Colonic mucosa (tissue), 4 donors: ENCODE measurements around the gene ARHGAP30. TPM values are rescaled to one million over a fixed set of nuclear protein-coding genes. Genes with fewer than 3 reads are reported as not detected.
"Not testable (repeated sequence)": the region's sequence is repeated elsewhere in the genome, so short reads cannot be mapped to it uniquely, and the experiment has no call there.

ENCODE experiments used
- DNase-seq: peaks from one replicate; pipeline ENCODE4 v3.0.0-alpha.2; 2020
- H3K27ac ChIP-seq: fragments of 200-600 bp; one replicate; pipeline ENCODE4 v1.8.0; 2021
- H3K27me3 ChIP-seq: fragments of 200-600 bp; one replicate; pipeline ENCODE4 v1.8.0; 2021
- H3K36me3 ChIP-seq: fragments of 200-600 bp; one replicate; pipeline ENCODE4 v1.8.0; 2021
- H3K4me1 ChIP-seq: fragments of 200-600 bp; one replicate; pipeline ENCODE4 v1.8.0; 2021; ENCODE audit warnings: mild to moderate bottlenecking
- H3K4me3 ChIP-seq: fragments of 200-600 bp; one replicate; pipeline ENCODE4 v1.8.0; 2021
- H3K9ac ChIP-seq, 2 donors: one replicate each; pipeline ENCODE4 v1.7.0; 2013; ENCODE audit warnings: control low read depth in 2 of 2, low read depth in 2 of 2, low read length in 2 of 2
- H3K9me3 ChIP-seq: fragments of 200-600 bp; one replicate; pipeline ENCODE4 v1.8.0; 2021
- intact Hi-C: fragments of 100-400 bp; cut with DNase I; formaldehyde crosslinking; loops from one replicate; pipeline ENCODE4 v1.14.1; 2022
- total RNA-seq, 2 donors: library from RNA; stranded (reverse); fragmentation: NEBNext Ultra II Directional in 1 of 2; extraction: Animal tissue kit (Norgen Biotek cat#: 25700) in 1 of 2; gene quantifications; one replicate each; pipeline ENCODE4 v1.2.1, GENCODE V29; 2021
- TF ChIP-seq, protein P1 (sequence below): fragments of 200-600 bp; IDR thresholded peaks from one replicate; pipeline ENCODE4 v1.8.0; 2022; ENCODE audit warnings: antibody characterized with exemption, mild to moderate bottlenecking
- donor health status: healthy.
- donor health status: DM: no; HTN: no; CAD: no.
- donor health status: DM: no; HTN: no; CAD: no.

Gene ARHGAP30
- total RNA-seq, 2 donors from 2014 or later = 3.5 to 5.3 TPM

GRCh38 chr1:161017756-161018630 is 51.7 kb downstream of the ARHGAP30 start:
- no peaks in the 10 kb centered on the region for H3K36me3 ChIP-seq
- peak overlapping the region; percentile 13 to 20 for H3K9ac ChIP-seq
- no peak overlapping the region for H3K4me3 ChIP-seq
- H3K9me3 ChIP-seq = no peaks in the 10 kb centered on the region
- peaks cover 11% of the 10 kb centered on the region for H3K4me1 ChIP-seq
- no peak for DNase-seq
- TF ChIP-seq, protein P1, sequence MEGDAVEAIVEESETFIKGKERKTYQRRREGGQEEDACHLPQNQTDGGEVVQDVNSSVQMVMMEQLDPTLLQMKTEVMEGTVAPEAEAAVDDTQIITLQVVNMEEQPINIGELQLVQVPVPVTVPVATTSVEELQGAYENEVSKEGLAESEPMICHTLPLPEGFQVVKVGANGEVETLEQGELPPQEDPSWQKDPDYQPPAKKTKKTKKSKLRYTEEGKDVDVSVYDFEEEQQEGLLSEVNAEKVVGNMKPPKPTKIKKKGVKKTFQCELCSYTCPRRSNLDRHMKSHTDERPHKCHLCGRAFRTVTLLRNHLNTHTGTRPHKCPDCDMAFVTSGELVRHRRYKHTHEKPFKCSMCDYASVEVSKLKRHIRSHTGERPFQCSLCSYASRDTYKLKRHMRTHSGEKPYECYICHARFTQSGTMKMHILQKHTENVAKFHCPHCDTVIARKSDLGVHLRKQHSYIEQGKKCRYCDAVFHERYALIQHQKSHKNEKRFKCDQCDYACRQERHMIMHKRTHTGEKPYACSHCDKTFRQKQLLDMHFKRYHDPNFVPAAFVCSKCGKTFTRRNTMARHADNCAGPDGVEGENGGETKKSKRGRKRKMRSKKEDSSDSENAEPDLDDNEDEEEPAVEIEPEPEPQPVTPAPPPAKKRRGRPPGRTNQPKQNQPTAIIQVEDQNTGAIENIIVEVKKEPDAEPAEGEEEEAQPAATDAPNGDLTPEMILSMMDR = no peak
- H3K27ac ChIP-seq = peak overlapping the region; percentile 48
- H3K27me3 ChIP-seq = no peaks in the 10 kb centered on the region
- intact Hi-C loops = no loop called here

- H3K4me1 ChIP-seq = peaks cover 11% of the 10 kb centered on the region
- H3K4me3 ChIP-seq, intact Hi-C loops: not testable (repeated sequence)
These were observed 52.5 kb downstream of the ARHGAP30 start for GRCh38 chr1:161017181-161017580.

GRCh38 chr1:161016683-161017082 is 53.0 kb downstream of the ARHGAP30 start:
- H3K4me3 ChIP-seq, H3K9me3 ChIP-seq, H3K9ac ChIP-seq, intact Hi-C loops, H3K27me3 ChIP-seq, DNase-seq, H3K36me3 ChIP-seq: not testable (repeated sequence)
- Histone ChIP-seq H3K4me1 (peaks cover 11% of the 10 kb centered on the region), H3K27ac (peak overlapping the region; percentile 41)

More at GRCh38 chr1:161017181-161017580, 52.5 kb downstream of the ARHGAP30 start:
- H3K27ac ChIP-seq = peak overlapping the region; percentile 22
- not testable (repeated sequence) for H3K27me3 ChIP-seq, H3K9me3 ChIP-seq, H3K36me3 ChIP-seq, H3K9ac ChIP-seq, DNase-seq

DNA sequence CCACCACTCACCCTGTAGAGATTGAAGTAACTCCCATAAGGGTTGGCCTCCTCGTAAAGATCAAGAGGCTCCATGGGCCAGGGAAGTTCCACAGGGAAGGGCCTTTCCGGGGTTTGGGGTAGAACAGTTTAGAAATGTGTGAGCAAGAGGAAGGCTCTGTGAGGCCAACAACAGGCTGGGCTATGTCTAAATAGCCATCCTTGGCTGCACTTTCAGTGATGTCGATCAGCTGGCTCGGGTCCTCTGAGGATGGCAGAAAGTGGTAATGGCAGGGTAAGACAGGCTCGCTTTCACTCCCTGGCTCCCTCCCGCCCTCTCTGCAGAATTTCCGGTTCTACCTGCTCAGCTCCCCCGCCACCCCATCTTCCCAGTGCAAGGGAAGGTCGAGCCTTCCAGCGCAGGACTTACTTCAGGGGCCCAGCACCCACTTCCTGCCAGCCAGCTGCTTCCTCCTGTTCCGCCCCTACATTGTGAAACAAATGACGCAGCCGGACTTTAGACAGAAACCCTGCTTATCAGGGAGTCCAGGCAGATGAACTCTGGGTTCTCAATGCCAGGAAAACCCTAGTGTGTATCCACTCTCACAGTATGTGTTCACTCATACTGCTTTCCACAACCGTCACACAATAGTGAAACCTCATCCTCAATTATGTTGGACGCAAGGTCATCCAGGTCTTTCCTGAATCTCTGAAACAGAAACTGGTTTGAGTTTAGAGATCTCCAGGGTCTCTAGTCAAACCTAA is 56.0 kb downstream of the ARHGAP30 start:
- TF ChIP-seq, protein P1 = no peak
- Histone ChIP-seq H3K4me1 (peaks cover 7% of the 10 kb centered on the region), H3K4me3 (peak overlapping the region; percentile 12), H3K36me3 (no peaks in the 10 kb centered on the region), H3K27me3 (no peaks in the 10 kb centered on the region), H3K9me3 (no peaks in the 10 kb centered on the region), H3K9ac (peak overlapping the region; percentile 52 to 90), H3K27ac (peak overlapping the region; percentile 95)
- peak; percentile 94 for DNase-seq
- intact Hi-C loops = no loop called here

DNA sequence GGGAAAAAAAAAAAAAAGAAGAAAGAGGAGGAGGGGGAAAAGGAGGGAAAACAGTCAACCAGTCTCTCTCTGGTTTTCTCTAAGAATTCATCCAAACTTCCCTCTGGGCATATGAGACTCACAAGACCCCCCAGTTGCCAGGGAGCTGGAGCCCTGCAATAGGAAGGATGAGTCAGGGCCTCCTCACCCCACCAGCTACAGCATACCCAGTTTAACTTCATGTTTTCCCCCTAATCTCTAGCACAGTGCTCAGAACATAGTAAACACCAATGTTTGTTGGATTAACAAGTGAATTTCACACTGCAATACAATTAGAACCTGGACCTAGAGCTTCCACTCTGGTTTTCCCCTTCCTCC is 56.6 kb downstream of the ARHGAP30 start:
- H3K9ac ChIP-seq = peak overlapping the region; percentile 52 to 90
- peak overlapping the region; percentile 12 for H3K4me3 ChIP-seq
- intact Hi-C loops = no loop called here

DNA sequence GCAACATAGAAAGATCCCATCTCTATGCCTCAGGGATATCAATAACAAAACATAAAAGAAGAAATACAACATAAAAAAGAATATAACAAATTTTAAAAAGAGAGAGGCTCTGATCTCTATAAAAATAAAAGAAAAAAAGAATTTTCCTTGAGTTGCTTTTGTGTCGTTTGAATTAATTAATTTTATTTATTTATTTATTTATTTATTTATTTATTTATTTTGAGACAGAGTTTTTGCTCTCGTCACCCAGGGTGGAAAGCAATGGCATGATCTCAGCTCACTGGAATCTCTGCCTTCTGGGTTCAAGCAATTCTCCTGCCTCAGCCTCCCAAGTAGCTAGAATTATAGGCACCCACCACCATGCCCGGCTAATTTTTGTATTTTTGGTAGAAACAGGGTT is 57.3 kb downstream of the ARHGAP30 start:
- Histone ChIP-seq H3K9me3 (no peaks in the 10 kb centered on the region), H3K4me1 (no peaks in the 10 kb centered on the region), H3K4me3 (no peak overlapping the region), H3K36me3 (no peaks in the 10 kb centered on the region), H3K27ac (peak overlapping the region; percentile 95), H3K9ac (no peak overlapping the region), H3K27me3 (no peaks in the 10 kb centered on the region)
- no peak for DNase-seq
- TF ChIP-seq, protein P1 = no peak
- intact Hi-C loops = no loop called here

More for the DNA sequence above, 56.6 kb downstream of the ARHGAP30 start:
- Histone ChIP-seq H3K4me1 (peaks cover 4% of the 10 kb centered on the region), H3K9me3 (no peaks in the 10 kb centered on the region), H3K27me3 (no peaks in the 10 kb centered on the region), H3K27ac (peak overlapping the region; percentile 95), H3K36me3 (no peaks in the 10 kb centered on the region)
- TF ChIP-seq, protein P1 = no peak
- DNase-seq = no peak
